ENCODE results near the gene DYNLT4. TPM values are rescaled to one million over a fixed set of nuclear protein-coding genes. Genes with fewer than 3 reads are reported as not detected.
A peak's percentile ranks its signal among the peaks of the same experiment; 100 is the strongest.

Gene DYNLT4
- total and polyA plus RNA-seq, 2 of the 13 experiments (the other 11 are each of a cell fraction or from before 2014, with no cell fraction given), result 0.77 TPM; not detected in 1

- TF ChIP-seq KIAA2018 (CRISPR knock-in tag; IDR thresholded peaks at IDR 0.05; ENCODE audit: borderline replicate concordance), result no peak
- TF ChIP-seq BATF2 (CRISPR knock-in tag; IDR thresholded peaks at IDR 0.05), result 0 out of 2 replicates have a peak, but pooled peaks have one; percentile 48
- no peak for TF ChIP-seq ZSCAN12 (CRISPR knock-in tag; IDR thresholded peaks at IDR 0.05)
- no peak for TF ChIP-seq SOX13 (IDR thresholded peaks at IDR 0.05)
- peak in 1 of 2 experiments; percentile 11; a peak in 1 of 4 replicates for TF ChIP-seq SOX13 (CRISPR knock-in tag; conservative IDR thresholded peaks at IDR 0.05 in 1 of 2, IDR thresholded peaks at IDR 0.05 in 1 of 2)
- TF ChIP-seq ZNF614 (CRISPR knock-in tag; IDR thresholded peaks at IDR 0.05; ENCODE audit: borderline replicate concordance), result no peak
- no peak for TF ChIP-seq EP300 (IDR thresholded peaks at IDR 0.05; ENCODE audit: low read depth in 2 of 2, low read length in 2 of 2)
- TF ChIP-seq EP300 (CRISPR knock-in tag; IDR thresholded peaks at IDR 0.05; ENCODE audit: borderline replicate concordance), result no peak
- peak; percentile 85 for TF ChIP-seq ZBTB7B (CRISPR knock-in tag; IDR thresholded peaks at IDR 0.05)
- TF ChIP-seq TAF15 (IDR thresholded peaks at IDR 0.05; ENCODE audit: low read depth, low read length, poor library complexity, severe bottlenecking), result no peak
- no peak for TF ChIP-seq EZH2 (conservative IDR thresholded peaks at IDR 0.05; ENCODE audit: low read depth, low read length)
- 0 out of 2 replicates have a peak, but pooled peaks have one; percentile 23 for TF ChIP-seq SNAPC4 (CRISPR knock-in tag; IDR thresholded peaks at IDR 0.05)
These were observed 22.8 kb downstream of the DYNLT4 start (continued) for GRCh38 chr1:44784094-44785028.
